Esophagus (tissue), 2 donors: ENCODE results near the gene CYFIP1. TPM values are rescaled to one million over a fixed set of nuclear protein-coding genes. Genes with fewer than 3 reads are reported as not detected.

ENCODE experiments used
- H3K27ac ChIP-seq, 2 donors: one replicate each; pipeline ENCODE4 v1.5.1; 2013; ENCODE audit warnings: low read depth in 2 of 2, mild to moderate bottlenecking in 2 of 2, inconsistent platforms in 1 of 2, low read length in 1 of 2, moderate library complexity in 1 of 2
- H3K27me3 ChIP-seq, 2 donors: one replicate each; pipeline ENCODE4 v1.6.1; 2013; ENCODE audit warnings: low read length in 2 of 2, control low read depth in 1 of 2, mild to moderate bottlenecking in 1 of 2; ENCODE audit not compliant: insufficient read depth in 2 of 2, control insufficient read depth in 1 of 2
- H3K36me3 ChIP-seq, 2 donors: one replicate each; pipeline ENCODE4 v1.6.1; 2013; ENCODE audit warnings: low read length in 1 of 2; ENCODE audit not compliant: control insufficient read depth in 2 of 2, insufficient read depth in 2 of 2
- H3K4me1 ChIP-seq, 2 donors: one replicate each; pipeline ENCODE4 v1.6.1; 2013; ENCODE audit warnings: low read length in 1 of 2; ENCODE audit not compliant: control insufficient read depth in 2 of 2, insufficient read depth in 2 of 2
- H3K4me3 ChIP-seq, 2 donors: one replicate each; pipeline ENCODE4 v1.5.1; 2013; ENCODE audit warnings: low read length in 2 of 2, mild to moderate bottlenecking in 2 of 2, low read depth in 1 of 2, moderate library complexity in 1 of 2
- H3K9me3 ChIP-seq, 2 donors: one replicate each; pipeline ENCODE4 v1.6.1; 2013; ENCODE audit warnings: mild to moderate bottlenecking in 2 of 2, low read depth in 1 of 2, low read length in 1 of 2, moderate library complexity in 1 of 2; ENCODE audit not compliant: control insufficient read depth in 2 of 2, insufficient read depth in 1 of 2
- WGBS, 2 donors: extraction: QIAGEN DNeasy Blood & Tissue Kit; methylation state at CpG; one replicate each; pipeline ENCODE4 v1.1.7; 2013; 5-methylcytosine and 5-hydroxymethylcytosine counted together
- polyA plus RNA-seq, 2 donors: library from polyadenylated mRNA; stranded (reverse); fragments of 200-250 nt; gene quantifications; one replicate each; pipeline ENCODE4 v1.2.3, GENCODE V29; 2013
- donor health status: healthy with polysubstance abuse.
- donor health status: Bipolar disorder and iron deficiency.

The CYFIP1 gene
- polyA plus RNA-seq, 2 donors, result 32.1 to 44.3 TPM

DNA sequence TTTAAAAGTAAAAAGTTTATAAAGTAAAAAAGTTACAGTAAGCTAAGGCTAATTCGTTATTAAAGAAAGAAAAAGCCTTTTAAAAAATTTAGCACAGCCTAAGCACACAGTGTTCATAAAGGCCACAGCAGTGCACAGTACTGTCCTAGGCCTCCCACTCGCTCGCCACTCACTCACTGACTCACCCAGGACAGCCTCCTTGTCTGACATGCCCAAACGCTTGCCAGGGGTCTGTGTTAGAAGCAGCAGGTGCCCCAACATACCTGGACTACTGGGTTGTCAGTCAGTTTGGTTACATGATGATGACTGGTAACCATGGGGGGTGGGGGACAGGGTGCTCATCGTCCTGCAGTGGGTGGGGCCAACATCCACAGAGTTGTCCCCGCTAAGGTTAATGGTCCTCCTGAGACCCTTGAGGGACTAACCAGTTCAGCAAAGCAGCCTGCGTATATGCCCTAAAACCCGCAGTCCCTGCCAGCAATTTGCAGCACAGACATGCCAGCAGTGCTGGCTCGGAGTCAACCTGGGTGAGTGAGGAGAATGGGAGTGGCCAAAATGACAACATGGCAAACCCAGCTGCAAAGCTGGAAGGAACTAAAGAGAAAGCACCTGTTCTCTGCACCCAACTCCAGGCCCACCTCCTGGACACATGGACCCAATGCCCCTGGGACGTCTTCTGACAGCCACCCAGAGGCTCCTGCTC is 49.2 kb downstream of the CYFIP1 start:
- Histone ChIP-seq H3K36me3 (peaks cover 3 to 15% of the 10 kb centered on the region in 2 donors), H3K27ac (peak overlapping the region in 1 of 2 donors; percentile 48), H3K4me3 (no peak overlapping the region), H3K9me3 (no peaks in the 10 kb centered on the region), H3K4me1 (peaks cover 0 to 2% of the 10 kb centered on the region in 2 donors), H3K27me3 (no peaks in the 10 kb centered on the region)
- WGBS, 2 donors, result 44 to 46% methylated on average over 10 of the region's 10 CpGs

- WGBS, 2 donors, result 93 to 95% methylated on average over 25 of the region's 25 CpGs
- no peaks in the 10 kb centered on the region for H3K9me3 ChIP-seq
- no peak overlapping the region for H3K27ac ChIP-seq
- peaks cover 0 to 2% of the 10 kb centered on the region in 2 donors for H3K4me1 ChIP-seq
- H3K27me3 ChIP-seq, result no peaks in the 10 kb centered on the region
- peaks cover 3 to 14% of the 10 kb centered on the region in 2 donors for H3K36me3 ChIP-seq
- no peak overlapping the region for H3K4me3 ChIP-seq
These were observed 52.4 kb downstream of the CYFIP1 start for GRCh38 chr15:22927761-22928160.

DNA sequence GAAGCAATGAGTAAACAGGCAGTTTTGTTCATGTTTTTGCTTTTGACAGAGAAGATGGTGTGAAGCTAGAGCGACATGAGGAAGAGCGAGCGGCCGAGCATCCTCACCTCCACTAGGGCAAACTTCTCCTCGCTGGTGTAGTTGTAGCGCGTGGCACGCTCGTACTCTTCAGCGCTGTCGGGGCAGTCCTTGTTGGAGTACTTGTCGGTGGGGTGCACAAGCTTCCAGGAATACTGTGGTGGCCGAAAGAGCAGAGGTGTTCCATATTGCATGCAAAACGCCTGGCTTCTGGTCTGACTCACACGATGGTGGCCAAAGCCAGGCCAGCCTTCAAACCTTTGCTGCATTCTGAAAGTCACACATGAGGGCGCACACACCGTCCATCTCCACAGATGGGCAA is 54.3 kb downstream of the CYFIP1 start:
- no peak overlapping the region for H3K4me3 ChIP-seq
- H3K9me3 ChIP-seq, result no peaks in the 10 kb centered on the region
- H3K4me1 ChIP-seq, result no peaks in the 10 kb centered on the region
- peaks cover 0 to 6% of the 10 kb centered on the region in 2 donors for H3K36me3 ChIP-seq
- WGBS, 2 donors, result 93 to 95% methylated on average over 16 to 17 of the region's 17 CpGs
- no peak overlapping the region for H3K27ac ChIP-seq
- no peaks in the 10 kb centered on the region for H3K27me3 ChIP-seq

- no peak overlapping the region for H3K4me3 ChIP-seq
- no peaks in the 10 kb centered on the region for H3K9me3 ChIP-seq
- WGBS, 2 donors, result 80 to 86% methylated on average over 5 of the region's 5 CpGs
- peaks cover 0 to 24% of the 10 kb centered on the region in 2 donors for H3K36me3 ChIP-seq
- H3K27me3 ChIP-seq, result no peaks in the 10 kb centered on the region
- peaks cover 0 to 2% of the 10 kb centered on the region in 2 donors for H3K4me1 ChIP-seq
- peak overlapping the region in 1 of 2 donors; percentile 62 for H3K27ac ChIP-seq
These were observed 58.2 kb downstream of the CYFIP1 start for GRCh38 chr15:22922003-22922402.

DNA sequence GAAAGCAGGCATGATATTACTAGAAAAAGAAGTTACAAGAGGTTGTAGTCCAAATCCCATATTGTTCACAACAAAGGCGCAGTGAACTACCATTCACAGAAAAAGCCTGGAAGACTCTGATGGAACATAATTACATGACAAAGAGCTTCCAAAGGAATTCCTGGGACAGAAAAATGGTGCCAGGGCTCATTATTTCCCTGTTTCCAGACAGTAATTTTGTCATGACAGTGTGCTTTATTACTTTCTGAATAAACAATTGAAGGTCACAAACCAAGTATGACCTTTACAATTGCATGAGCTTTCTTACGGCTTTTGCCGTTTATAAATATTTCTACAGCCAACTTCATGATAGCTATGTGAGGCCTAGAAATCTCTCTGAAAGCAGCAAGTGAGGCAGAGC is 61.0 kb downstream of the CYFIP1 start:
- Histone ChIP-seq H3K27ac (no peak overlapping the region), H3K9me3 (no peaks in the 10 kb centered on the region), H3K27me3 (no peaks in the 10 kb centered on the region), H3K4me3 (no peak overlapping the region), H3K36me3 (peaks cover 0 to 33% of the 10 kb centered on the region in 2 donors), H3K4me1 (peaks cover 0 to 2% of the 10 kb centered on the region in 2 donors)
- WGBS, 2 donors, result 55 to 67% methylated on average over 3 of the region's 3 CpGs

DNA sequence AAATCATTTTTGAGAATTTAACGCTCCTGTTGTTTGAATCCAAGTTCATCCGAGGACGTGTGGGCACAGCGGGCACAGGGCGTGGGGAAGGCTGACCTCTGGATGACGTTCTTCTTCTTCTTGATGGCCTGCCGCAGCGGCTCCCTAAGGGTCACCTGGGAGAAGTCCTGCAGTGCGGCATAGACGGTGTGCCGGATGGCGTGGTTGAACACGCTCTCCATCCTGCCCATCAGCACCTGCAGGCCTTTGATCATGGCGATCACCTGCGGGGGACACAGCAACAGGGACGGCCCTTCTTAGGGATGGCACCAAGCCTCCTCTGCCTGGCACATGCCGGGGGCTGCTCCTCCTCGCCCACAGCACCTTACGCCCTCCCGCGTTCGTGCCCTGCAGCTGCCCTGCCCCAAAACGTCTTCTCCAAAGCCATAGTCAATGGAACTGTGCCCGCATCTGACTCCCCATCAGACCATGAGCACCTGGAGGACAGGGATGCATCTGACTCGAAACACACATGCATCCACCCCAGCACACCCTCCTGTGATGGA is 61.5 kb downstream of the CYFIP1 start:
- H3K4me3 ChIP-seq, result no peak overlapping the region
- peaks cover 0 to 2% of the 10 kb centered on the region in 2 donors for H3K4me1 ChIP-seq
- H3K27ac ChIP-seq, result no peak overlapping the region
- no peaks in the 10 kb centered on the region for H3K27me3 ChIP-seq
- peaks cover 0 to 38% of the 10 kb centered on the region in 2 donors for H3K36me3 ChIP-seq
- WGBS, 2 donors, result 95% methylated on average over 25 of the region's 25 CpGs
- no peaks in the 10 kb centered on the region for H3K9me3 ChIP-seq

DNA sequence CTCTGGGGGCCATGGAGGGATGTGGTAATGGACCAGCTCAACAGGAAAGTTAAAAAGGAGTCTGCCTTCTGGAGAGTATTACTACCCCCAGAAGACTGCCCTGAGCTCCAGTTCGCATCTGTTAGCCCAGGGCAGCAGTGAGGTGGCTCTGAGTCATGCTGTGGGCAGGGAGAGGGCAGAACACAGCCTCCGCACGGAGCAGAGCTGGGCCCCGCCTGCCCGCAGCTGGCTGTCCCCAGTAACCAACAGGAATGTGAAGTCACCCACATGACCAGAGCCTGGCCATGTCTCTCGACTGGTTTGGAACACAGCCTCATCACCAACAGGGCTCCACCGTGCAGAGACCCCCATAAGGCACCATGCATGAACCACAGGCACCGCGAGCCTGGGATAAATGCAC is 62.1 kb downstream of the CYFIP1 start:
- no peaks in the 10 kb centered on the region for H3K9me3 ChIP-seq
- H3K4me1 ChIP-seq, result peaks cover 0 to 2% of the 10 kb centered on the region in 2 donors
- no peak overlapping the region for H3K27ac ChIP-seq
- H3K27me3 ChIP-seq, result no peaks in the 10 kb centered on the region
- H3K4me3 ChIP-seq, result no peak overlapping the region
- 83 to 88% methylated on average over 9 of the region's 9 CpGs for WGBS, 2 donors
- H3K36me3 ChIP-seq, result peaks cover 0 to 40% of the 10 kb centered on the region in 2 donors

DNA sequence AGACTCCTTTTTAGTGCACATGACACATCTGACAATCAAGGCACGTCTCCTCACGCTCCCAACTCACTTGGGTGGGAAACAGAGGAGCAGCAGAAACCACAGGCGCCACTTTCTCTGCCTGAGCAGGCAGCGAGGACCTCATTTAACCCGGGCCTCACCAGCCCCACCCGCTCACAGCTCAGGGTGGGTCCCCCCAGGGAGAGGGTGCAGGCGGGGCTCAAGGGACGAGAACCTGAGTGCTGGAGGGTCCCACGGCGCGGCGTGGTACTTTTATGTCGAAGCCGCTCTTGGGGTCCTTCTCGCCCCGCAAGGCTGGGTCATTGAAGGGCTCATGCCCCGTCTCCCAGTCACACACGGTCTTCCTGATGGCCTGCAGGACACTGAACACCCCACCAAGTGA is 62.6 kb downstream of the CYFIP1 start:
- peaks cover 0 to 41% of the 10 kb centered on the region in 2 donors for H3K36me3 ChIP-seq

GRCh38 chr15:22916606-22917350 is 63.4 kb downstream of the CYFIP1 start:
- no peaks in the 10 kb centered on the region for H3K27me3 ChIP-seq
- peaks cover 0 to 2% of the 10 kb centered on the region in 2 donors for H3K4me1 ChIP-seq
- H3K36me3 ChIP-seq, result peaks cover 0 to 46% of the 10 kb centered on the region in 2 donors
- no peak overlapping the region for H3K27ac ChIP-seq
- no peaks in the 10 kb centered on the region for H3K9me3 ChIP-seq
- H3K4me3 ChIP-seq, result no peak overlapping the region
- WGBS, 2 donors, result 94 to 96% methylated on average over 36 of the region's 36 CpGs

More for the DNA sequence above, 62.6 kb downstream of the CYFIP1 start:
- Histone ChIP-seq H3K27me3 (no peaks in the 10 kb centered on the region), H3K4me1 (peaks cover 0 to 2% of the 10 kb centered on the region in 2 donors), H3K27ac (no peak overlapping the region), H3K4me3 (no peak overlapping the region), H3K9me3 (no peaks in the 10 kb centered on the region)
- 93 to 94% methylated on average over 18 of the region's 18 CpGs for WGBS, 2 donors
